Breast epithelium (tissue), 4 donors: ENCODE measurements around the gene ANLN. TPM values are rescaled to one million over a fixed set of nuclear protein-coding genes. Genes with fewer than 3 reads are reported as not detected.

Experiments
- DNase-seq, 2 donors: peaks; one replicate each; pipeline ENCODE4 v3.0.0-alpha.2; 2019; ENCODE audit warnings: low spot score in 2 of 2
- H3K27ac ChIP-seq, 2 donors: fragments of 200-600 bp; sonication (generic) in 1 of 2; one replicate each; pipeline ENCODE4 v1.5.1; 2016 to 2019; ENCODE audit warnings: mild to moderate bottlenecking in 1 of 2
- H3K27me3 ChIP-seq, 2 donors: fragments of 200-600 bp; sonication (generic) in 1 of 2; one replicate each; pipeline versions ENCODE4 v1.5.1 to v1.6.0; 2017 to 2019; ENCODE audit warnings: control low read depth in 1 of 2, mild to moderate bottlenecking in 1 of 2
- H3K36me3 ChIP-seq: fragments of 200-600 bp; one replicate; pipeline ENCODE4 v1.5.1; 2019
- H3K4me1 ChIP-seq, 2 donors: fragments of 200-600 bp; sonication (generic); one replicate each; pipeline ENCODE4 v1.5.1; 2016 to 2019; ENCODE audit warnings: control low read depth in 1 of 2
- H3K4me3 ChIP-seq, 3 donors: fragments of 200-600 bp; sonication (generic); 1 replicate in 2 of 3; 2 replicates in 1 of 3; pipeline ENCODE4 v1.5.1; 2016 to 2019; ENCODE audit warnings: mild to moderate bottlenecking in 3 of 3, moderate library complexity in 2 of 3
- H3K9me3 ChIP-seq, 2 donors: fragments of 200-600 bp; sonication (generic) in 1 of 2; one replicate each; pipeline ENCODE4 v1.5.1; 2016 to 2019; ENCODE audit warnings: control low read depth in 1 of 2
- POLR2A ChIP-seq: fragments of 450-650 bp; IDR thresholded peaks from one replicate; pipeline ENCODE4 v1.6.1; 2016; ENCODE audit warnings: antibody characterized with exemption, mild to moderate bottlenecking, moderate library complexity
- POLR2AphosphoS5 ChIP-seq, 3 donors: sonication (generic); formaldehyde crosslinking; IDR thresholded peaks; one replicate each; pipeline ENCODE4 v1.6.1; 2017; ENCODE audit warnings: antibody characterized with exemption in 3 of 3
- intact Hi-C: fragments of 100-400 bp; cut with DNase I; formaldehyde crosslinking; loops from one replicate; pipeline ENCODE4 v1.15.1; 2023; ENCODE audit warnings: low total_unique reads
- total RNA-seq, 3 donors: library from RNA; depleted of rRNA; stranded (reverse); fragments of >200 nt; gene quantifications; one replicate each; pipeline ENCODE4 v1.1.0, GENCODE V29; 2016
- TF ChIP-seq, protein P1 (sequence below), 3 donors: fragments of 450-650 bp; IDR thresholded peaks; one replicate each; pipeline ENCODE4 v1.5.1; 2016 to 2017; ENCODE audit warnings: antibody characterized with exemption in 3 of 3, mild to moderate bottlenecking in 3 of 3, moderate library complexity in 3 of 3

Gene ANLN
- total RNA-seq, 3 donors from 2014 or later = 2.3 to 5.4 (median 5.0) TPM

DNA sequence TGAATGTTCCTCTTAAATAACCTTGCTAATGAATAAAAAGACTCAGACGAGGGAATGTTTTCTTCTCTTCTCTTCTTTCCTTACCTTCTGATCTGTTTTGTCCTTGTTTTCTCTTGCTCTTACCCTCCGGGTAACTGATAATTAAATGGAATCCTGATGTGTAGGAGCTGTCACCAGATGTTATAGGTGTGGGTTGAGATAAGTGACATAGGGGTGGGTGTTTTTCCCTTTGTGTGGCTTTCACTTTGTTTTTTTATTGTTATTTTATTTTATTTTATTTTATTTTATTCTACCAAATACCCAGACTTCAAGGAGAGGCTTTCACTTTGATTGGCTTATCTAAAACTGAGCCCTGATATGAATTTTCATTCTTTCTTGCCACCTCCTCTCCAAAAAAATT lies 25.5 kb downstream of the ANLN start:
- no peak overlapping the region for H3K27ac ChIP-seq
- H3K4me1 ChIP-seq = no peaks in the 10 kb centered on the region
- no peaks in the 10 kb centered on the region for H3K9me3 ChIP-seq
- intact Hi-C loops = no loop called here
- no peaks in the 10 kb centered on the region for H3K36me3 ChIP-seq
- DNase-seq = no peak
- H3K27me3 ChIP-seq = no peaks in the 10 kb centered on the region
- TF ChIP-seq POLR2AphosphoS5 (IDR thresholded peaks at IDR 0.05) (no peak), POLR2A (no peak)
- TF ChIP-seq, protein P1, sequence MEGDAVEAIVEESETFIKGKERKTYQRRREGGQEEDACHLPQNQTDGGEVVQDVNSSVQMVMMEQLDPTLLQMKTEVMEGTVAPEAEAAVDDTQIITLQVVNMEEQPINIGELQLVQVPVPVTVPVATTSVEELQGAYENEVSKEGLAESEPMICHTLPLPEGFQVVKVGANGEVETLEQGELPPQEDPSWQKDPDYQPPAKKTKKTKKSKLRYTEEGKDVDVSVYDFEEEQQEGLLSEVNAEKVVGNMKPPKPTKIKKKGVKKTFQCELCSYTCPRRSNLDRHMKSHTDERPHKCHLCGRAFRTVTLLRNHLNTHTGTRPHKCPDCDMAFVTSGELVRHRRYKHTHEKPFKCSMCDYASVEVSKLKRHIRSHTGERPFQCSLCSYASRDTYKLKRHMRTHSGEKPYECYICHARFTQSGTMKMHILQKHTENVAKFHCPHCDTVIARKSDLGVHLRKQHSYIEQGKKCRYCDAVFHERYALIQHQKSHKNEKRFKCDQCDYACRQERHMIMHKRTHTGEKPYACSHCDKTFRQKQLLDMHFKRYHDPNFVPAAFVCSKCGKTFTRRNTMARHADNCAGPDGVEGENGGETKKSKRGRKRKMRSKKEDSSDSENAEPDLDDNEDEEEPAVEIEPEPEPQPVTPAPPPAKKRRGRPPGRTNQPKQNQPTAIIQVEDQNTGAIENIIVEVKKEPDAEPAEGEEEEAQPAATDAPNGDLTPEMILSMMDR (IDR thresholded peaks at IDR 0.05) = no peak
- H3K4me3 ChIP-seq = no peak overlapping the region

DNA sequence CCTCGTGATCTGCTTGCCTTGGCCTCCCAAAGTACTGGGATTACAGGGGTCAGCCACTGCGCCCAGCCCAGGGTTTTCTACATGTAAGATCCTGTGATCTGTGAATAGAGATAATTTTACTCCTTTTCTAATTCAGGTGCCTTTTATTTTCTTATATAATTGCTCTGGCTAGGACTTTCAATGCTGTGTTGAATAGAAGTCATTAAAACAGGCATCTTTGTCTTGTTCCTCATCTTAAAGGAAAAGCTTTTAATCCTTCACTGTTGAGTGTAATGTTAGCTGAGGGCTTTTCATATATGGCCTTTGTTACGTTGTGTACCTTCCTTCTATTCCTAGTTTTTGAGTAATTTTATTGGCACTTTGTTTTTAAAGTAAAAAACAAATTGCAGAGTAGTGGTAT lies 26.6 kb downstream of the ANLN start:
- Histone ChIP-seq H3K4me1 (no peaks in the 10 kb centered on the region), H3K27ac (no peak overlapping the region), H3K36me3 (no peaks in the 10 kb centered on the region), H3K9me3 (no peaks in the 10 kb centered on the region), H3K4me3 (no peak overlapping the region), H3K27me3 (no peaks in the 10 kb centered on the region)
- no peak for TF ChIP-seq POLR2AphosphoS5 (IDR thresholded peaks at IDR 0.05)
- TF ChIP-seq, protein P1 (IDR thresholded peaks at IDR 0.05) = no peak
- no peak for TF ChIP-seq POLR2A
- no peak for DNase-seq
- intact Hi-C loops = no loop called here

DNA sequence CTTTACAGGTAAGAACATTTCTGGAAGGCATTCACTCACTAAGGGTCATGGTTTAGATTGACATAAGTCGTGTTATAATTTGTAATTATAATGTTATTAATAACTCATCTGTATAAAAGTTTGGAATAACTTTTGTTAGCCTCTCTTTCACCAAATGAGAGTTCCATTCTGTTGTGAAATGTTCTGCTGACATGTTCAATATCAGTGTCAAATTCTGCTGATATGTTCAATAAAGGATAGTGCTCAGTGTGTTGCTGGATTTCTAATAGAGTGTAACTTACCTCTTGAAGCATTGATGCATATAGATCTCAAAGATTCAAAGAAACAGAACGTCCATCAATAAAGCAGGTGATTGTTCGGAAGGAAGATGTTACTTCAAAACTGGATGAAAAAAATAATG lies 30.6 kb downstream of the ANLN start:
- no peaks in the 10 kb centered on the region for H3K4me1 ChIP-seq
- TF ChIP-seq, protein P1 (IDR thresholded peaks at IDR 0.05) = no peak
- TF ChIP-seq POLR2AphosphoS5 (IDR thresholded peaks at IDR 0.05) (no peak), POLR2A (no peak)
- H3K36me3 ChIP-seq = no peaks in the 10 kb centered on the region
- H3K4me3 ChIP-seq = no peak overlapping the region
- no peaks in the 10 kb centered on the region for H3K9me3 ChIP-seq
- intact Hi-C loops = no loop called here
- no peaks in the 10 kb centered on the region for H3K27me3 ChIP-seq
- no peak for DNase-seq
- H3K27ac ChIP-seq = no peak overlapping the region

DNA sequence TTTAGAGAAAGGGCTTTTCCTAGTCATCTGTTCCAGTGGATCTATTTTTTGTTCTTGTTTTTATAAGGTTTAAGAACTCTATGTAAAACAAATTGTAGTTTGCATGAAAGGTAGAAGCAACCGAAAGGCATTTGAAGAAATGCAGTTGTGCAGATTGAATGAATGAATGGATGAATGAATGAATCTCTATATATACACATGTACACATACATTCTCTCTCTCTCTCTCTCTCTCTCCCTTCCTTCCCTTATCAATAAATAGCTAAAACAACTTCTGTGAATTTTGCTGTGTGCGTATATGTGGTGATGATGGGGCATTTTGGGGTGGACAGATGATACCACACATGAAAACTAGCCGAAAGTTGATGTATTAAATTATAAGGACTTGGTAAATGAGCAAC lies 32.4 kb downstream of the ANLN start:
- no peak overlapping the region for H3K4me3 ChIP-seq
- no peaks in the 10 kb centered on the region for H3K36me3 ChIP-seq
- TF ChIP-seq, protein P1 (IDR thresholded peaks at IDR 0.05) = no peak
- no peak for TF ChIP-seq POLR2A
- TF ChIP-seq POLR2AphosphoS5 (IDR thresholded peaks at IDR 0.05) = no peak
- no peak for DNase-seq
- no peaks in the 10 kb centered on the region for H3K4me1 ChIP-seq
- no peak overlapping the region for H3K27ac ChIP-seq
- intact Hi-C loops = no loop called here
- H3K27me3 ChIP-seq = no peaks in the 10 kb centered on the region
- H3K9me3 ChIP-seq = no peaks in the 10 kb centered on the region

DNA sequence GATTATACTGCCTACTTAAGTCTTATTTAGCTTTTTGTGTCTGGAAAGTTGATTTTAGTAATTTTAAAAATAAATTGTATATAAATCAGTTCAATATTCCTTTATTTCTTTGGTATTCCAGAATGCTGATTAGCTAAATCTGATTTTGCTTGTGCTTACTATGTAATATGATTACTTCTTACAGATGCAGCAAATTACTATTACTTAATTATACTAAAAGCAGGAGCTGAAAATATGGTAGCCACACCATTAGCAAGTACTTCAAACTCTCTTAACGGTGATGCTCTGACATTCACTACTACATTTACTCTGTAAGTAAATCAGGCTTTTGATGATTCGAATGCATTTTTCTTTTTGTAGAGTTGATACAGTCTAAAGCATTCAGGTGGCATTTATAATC lies 34.0 kb downstream of the ANLN start:
- no peak overlapping the region for H3K4me3 ChIP-seq
- TF ChIP-seq POLR2AphosphoS5 (IDR thresholded peaks at IDR 0.05) (no peak), POLR2A (no peak)
- TF ChIP-seq, protein P1 (IDR thresholded peaks at IDR 0.05) = no peak
- no peak overlapping the region for H3K27ac ChIP-seq
- H3K36me3 ChIP-seq = no peaks in the 10 kb centered on the region
- no peak for DNase-seq
- H3K9me3 ChIP-seq = no peaks in the 10 kb centered on the region
- H3K27me3 ChIP-seq = no peaks in the 10 kb centered on the region
- intact Hi-C loops = no loop called here
- H3K4me1 ChIP-seq = no peaks in the 10 kb centered on the region
